Activated T-cell treated with anti-CD3 and anti-CD28 coated beads for 4 hours (primary cell): ENCODE measurements around the gene ZYG11A.
A peak's percentile ranks its signal among the peaks of the same experiment; 100 is the strongest.
"Not testable (repeated sequence)": the region's sequence is repeated elsewhere in the genome, so short reads cannot be mapped to it uniquely, and the experiment has no call there.

Source experiments
- DNase-seq: peaks from one replicate; pipeline ENCODE4 v3.0.0-alpha.2; 2020

ZYG11A gene

GRCh38 chr1:52842643-52843310 lies at the start of gene ZYG11A:
Gene ZYG11A (plus strand): TSS chr1:52842760. CDS start chr1:52842884, 124 bp downstream.
- peak; percentile 45 for DNase-seq

DNA sequence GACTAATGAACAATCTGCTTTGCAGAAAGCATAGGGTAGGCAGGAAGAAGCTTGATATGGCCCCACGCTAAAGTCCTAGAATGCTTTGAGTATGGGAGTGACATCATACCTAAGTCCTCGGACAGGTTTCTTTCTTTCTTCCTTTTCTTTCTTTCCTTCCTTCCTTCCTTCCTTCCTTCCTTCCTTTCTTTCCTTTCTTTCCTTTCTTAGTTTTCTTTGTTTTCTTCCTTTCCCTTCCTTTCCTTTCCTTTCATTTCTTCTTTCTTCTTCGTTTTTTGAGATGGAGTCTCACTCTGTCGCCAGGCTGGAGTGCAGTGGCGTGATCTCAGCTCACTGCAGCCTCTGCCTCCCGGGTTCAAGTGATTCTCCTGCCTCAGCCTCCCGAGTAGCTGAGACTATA lies 48.8 kb upstream of the ZYG11A start:
- DNase-seq = not testable (repeated sequence)

GRCh38 chr1:52795464-52795863 lies 47.1 kb upstream of the ZYG11A start:
- DNase-seq = no peak

DNA sequence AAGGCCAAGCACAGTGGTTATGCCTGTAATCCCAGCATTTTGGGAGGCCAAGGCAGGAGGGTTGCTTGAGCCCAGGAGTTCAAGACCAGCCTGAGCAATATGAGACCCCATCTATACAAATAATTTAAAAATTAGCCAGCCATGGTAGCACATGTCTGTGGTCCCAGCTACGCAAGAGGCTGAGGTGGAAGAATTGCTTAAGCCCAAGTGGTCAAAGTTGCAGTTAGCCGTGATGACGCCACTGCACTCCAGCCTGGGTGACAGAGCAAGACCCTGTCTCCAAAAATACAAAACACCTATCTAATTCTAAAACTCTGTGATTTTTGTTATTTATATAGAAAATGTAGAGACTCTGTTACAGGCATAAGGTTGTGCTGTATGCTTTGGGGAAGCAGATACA lies 44.2 kb upstream of the ZYG11A start:
- no peak for DNase-seq

GRCh38 chr1:52801011-52801410 lies 41.5 kb upstream of the ZYG11A start:
- DNase-seq = no peak

GRCh38 chr1:52804083-52804482 lies 38.5 kb upstream of the ZYG11A start:
- not testable (repeated sequence) for DNase-seq

GRCh38 chr1:52814465-52814864 lies 28.1 kb upstream of the ZYG11A start:
- no peak for DNase-seq

DNA sequence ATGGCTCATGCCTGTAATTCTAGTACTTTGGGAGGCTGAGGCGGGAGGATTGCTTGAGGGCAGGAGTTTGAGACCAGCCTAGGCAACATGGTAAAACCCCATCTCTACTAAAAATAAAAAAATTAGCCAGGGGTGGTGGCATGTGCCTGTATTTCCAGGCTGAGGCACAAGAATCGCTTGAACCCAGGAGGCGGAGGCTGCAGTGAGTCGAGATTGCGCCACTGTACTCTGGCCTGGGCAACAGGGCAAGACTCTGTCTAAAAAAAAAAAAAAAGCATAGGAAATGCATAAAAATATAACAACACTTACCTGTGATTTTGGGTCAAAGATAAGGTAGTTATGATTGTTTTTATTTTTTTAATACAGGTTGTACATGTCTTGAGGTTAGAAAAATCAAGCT lies 21.7 kb upstream of the ZYG11A start:
- not testable (repeated sequence) for DNase-seq

DNA sequence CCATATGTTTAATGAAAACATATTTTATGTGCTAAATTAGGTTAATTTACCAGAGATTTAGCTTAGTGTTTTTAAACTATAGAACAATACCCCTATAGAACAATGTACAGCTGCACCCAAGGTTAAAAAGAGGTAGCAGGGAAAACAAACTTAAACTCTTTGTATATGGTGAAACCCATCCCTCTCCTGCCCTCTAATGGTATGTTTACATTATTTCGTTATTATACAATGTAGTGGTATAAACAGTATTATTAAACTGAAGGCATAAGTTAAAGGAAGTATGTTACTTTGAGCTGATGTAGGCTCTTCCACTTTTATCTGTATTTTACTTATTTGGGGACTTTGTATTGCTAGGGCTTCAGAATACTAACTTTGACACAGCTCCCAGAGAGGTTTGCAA lies 16.7 kb upstream of the ZYG11A start:
- no peak for DNase-seq

GRCh38 chr1:52834798-52835197 lies 7.8 kb upstream of the ZYG11A start:
- no peak for DNase-seq

DNA sequence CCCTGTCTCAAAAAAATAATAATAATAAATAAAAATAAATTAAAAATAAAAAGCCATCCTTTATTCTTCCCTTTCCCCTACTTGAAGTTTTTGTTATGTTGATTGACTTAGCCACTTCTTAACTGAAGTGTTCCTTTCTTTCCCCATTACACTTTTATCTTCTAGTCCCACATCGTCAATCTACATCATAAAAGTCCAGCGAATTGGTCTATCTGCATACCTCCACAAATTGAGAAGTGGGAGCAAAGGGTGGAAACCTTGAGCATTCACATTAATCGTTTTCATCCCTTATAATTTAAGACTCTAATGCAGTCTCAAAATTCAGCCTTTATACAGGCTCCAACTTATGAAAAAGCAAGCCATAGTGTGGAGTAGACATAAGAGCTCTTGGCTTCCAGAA lies 6.5 kb upstream of the ZYG11A start:
- DNase-seq = no peak

DNA sequence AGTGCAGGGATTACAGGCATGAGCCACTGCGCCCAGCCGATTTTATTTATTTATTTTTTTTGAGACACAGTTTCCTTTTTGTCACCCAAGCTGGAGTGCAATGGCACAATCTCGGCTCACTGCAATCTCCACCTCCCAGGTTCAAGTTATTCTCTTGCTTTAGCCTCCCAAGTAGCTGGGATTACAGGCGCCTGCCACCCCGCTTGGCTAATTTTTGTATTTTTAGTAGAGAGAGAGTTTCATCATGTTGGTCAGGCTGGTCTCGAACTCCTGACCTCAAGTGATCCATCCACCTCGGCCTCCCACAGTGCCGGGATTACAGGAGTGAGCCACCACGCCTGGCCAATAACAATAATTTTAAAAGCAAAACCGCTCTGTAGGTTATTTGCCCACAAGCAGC lies 3.4 kb upstream of the ZYG11A start:
- not testable (repeated sequence) for DNase-seq

DNA sequence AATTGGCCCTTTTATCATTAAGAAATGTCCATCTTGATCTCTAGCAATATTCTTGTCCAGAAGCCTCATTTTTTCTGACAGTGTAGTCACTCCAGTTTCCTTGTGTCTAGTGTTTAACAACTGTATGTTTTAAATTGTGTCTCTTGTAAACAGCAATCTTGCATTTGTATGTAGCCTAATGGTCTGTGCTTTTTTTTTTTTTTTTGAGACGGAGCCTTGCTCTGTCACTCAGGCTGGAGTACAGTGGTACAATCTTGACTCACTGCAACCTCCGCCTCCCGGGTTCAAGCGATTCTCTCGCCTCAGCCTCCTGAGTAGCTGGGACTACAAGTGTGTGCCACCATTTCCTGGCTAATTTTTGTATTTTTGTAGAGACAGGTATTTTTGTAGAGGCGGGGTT lies 2.6 kb downstream of the ZYG11A start:
- not testable (repeated sequence) for DNase-seq

DNA sequence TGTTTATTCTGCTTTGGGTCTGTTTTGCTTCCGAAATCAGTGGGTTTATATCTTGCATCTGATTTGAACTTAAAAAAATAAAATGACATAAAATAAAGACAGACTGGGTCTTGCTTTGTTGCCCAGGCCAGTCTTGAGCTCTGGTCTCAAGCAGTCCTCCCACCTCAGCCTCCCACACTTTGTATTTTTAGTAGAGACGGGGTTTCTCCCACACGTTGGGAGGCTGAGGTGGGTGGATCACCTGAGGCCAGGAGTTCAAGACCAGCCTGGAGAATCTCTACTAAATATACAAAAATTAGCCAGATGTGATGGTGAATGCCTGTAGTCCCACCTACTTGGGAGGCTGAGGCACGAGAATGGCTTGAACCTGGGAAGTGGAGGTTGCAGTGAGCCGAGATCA lies 5.9 kb downstream of the ZYG11A start:
- DNase-seq = no peak

DNA sequence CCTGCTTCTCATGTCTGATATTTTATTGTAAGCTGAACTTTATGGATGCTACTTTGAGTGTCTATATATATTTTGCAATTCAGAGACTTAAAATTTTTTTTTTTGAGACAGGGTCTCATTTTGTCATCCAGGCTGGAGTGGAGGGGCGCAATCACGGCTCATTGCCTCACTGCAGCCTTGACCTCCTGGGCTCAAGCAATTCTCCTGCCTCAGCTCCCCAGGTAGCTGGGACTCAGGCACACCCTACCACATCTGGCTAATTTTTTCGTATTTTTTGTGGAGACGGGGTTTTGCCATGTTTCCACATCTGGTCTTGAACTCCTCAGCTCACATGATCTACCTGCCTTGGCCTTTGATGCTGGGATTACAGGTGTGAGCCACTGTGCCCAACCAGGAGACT lies 8.4 kb downstream of the ZYG11A start:
- no peak for DNase-seq

DNA sequence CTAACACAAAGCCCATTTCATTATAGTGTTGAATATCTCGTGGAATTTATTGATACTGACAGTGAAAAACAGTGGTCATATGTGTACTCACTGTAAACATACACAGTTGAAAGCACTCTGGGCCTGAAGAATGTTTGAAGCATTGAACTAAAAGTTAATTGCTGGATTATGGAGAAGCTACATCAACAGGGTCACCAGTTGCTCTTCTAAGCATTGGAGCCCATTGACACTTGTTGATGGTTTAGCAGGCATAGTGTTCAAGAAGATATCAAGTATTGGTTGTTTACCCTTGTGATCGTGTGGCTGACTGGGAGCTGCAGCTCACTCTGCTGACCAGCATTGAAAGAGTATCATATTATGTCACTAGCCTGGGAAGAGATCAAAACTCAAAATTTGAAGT lies 10.3 kb downstream of the ZYG11A start:
- DNase-seq = no peak

DNA sequence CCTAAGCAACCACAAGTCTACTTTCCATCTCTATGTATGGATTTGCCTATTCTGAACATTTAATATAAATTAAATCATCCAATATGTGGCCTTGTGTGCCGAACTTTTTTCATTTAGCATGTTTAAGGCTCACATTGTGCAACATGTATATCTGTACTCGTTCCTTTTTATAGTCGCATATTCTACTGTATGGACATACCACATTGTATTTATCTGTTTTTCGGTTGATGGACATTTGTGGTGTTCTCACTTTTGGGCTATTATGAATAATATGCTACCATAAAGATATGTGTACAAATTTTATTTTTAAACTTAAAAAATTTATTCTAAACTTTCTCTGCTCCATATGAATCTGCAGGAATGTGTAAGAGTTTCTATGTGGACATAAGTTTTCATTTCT lies 13.0 kb downstream of the ZYG11A start:
- no peak for DNase-seq

DNA sequence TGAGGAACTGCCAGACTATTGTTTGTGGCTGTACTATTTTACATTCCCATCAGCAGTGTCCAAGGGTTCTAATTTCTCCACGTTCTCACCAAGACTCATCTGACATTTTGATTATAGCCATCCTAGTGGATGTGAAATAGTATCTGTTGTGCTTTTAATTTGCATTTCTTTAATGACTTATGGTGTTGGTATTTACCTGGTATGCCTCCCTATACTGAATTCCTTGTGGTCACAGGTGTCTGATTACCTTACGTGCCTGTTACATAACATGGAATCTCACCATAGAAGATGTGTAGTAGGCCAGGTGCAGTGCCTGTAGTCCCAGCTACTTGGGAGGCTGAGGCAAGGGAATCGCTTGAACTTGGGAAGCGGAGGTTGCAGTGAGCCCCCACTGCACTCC lies 13.5 kb downstream of the ZYG11A start:
- no peak for DNase-seq

DNA sequence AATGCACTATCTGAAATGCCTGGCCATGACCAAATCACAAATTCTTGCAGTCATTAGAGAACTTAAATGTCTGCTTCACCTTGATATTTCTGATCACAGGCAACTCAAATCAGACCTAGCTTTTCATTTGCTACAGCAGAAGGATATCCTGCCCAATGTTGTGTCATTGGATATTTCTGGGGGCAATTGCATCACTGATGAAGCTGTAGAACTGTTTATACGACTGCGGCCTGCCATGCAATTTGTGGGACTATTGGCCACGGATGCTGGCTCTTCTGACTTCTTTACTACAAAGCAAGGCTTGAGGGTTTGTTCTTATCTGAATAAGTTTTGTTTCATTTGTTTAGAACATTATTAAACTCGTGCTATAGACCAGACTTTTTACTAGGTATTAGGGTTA lies 14.9 kb downstream of the ZYG11A start:
- no peak for DNase-seq

GRCh38 chr1:52862666-52863458 lies 20.3 kb downstream of the ZYG11A start:
- no peak for DNase-seq

GRCh38 chr1:52867087-52867863 lies 24.7 kb downstream of the ZYG11A start:
- DNase-seq = no peak

- DNase-seq = not testable (repeated sequence)
Observed at GRCh38 chr1:52869727-52870126, 27.2 kb downstream of the ZYG11A start.

GRCh38 chr1:52876843-52877242 lies 34.3 kb downstream of the ZYG11A start:
- DNase-seq = no peak

DNA sequence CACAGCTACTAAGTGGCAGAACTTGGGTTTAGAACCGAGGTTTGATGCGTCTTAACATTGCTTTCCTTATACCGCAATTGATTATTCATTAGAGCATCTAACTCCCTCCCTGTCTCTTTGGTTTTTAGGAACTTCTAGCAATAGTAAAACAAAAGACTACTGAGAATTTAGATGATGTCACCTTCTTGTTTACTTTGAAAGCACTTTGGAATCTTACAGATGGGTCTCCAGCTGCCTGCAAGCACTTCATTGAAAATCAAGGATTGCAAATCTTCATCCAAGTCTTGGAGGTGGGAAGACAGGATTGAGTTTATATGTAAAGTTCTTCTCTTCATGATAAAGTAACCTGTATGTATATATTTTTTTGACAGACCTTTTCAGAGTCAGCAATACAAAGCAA lies 35.0 kb downstream of the ZYG11A start:
- DNase-seq = no peak
